Measurements from ENCODE around the gene CFAP46.
"Not testable (repeated sequence)": the region's sequence is repeated elsewhere in the genome, so short reads cannot be mapped to it uniquely, and the experiment has no call there.

Gene CFAP46

DNA sequence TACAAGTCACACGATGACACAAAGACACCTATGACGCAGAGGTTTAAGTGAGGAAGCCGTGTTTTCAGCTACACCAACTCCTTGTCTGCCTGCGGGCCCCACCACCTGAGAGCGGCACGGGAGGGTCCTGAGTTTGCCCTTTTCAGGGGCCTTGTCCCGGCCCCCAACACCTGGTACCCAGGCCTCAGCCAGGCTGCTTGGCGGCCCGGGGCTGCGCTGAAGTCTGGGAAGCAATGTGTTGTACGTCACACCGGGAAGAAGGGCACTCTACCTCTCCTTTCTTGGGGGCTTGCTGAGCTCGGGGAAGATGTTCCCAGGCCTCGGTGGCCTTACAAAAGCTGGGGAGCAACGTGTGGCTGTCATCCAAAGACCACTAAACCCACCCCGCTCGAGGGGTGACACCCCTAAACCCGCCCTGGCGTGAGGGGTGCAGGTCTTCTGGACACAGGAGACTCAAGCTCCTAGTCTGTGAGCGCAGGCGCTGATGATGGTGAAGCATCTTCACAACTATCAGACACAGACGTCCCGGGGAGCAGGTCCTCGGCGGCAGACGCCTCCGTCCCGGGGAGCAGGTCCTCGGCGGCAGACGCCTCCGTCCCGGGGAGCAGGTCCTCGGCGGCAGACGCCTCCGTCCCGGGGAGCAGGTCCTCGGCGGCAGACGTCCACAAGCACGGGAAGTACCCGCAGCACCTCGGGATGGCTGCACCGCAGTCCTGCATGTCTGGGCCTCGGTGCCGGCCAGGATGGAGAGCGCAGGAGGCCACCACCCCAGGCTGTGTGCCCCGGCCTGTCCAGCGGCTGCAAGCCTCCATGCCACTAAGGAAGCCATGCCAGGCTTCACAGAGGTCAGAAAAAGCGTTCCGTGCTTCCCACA is 15.4 kb downstream of the CFAP46 start:
- no peak for DNase-seq

GRCh38 chr10:132926070-132926469 is 16.3 kb downstream of the CFAP46 start:
- no peak for DNase-seq

- no peak for DNase-seq
Observed at GRCh38 chr10:132925614-132926013, 16.8 kb downstream of the CFAP46 start.

- no peak for DNase-seq
Observed at GRCh38 chr10:132925071-132925561, 17.3 kb downstream of the CFAP46 start.

DNA sequence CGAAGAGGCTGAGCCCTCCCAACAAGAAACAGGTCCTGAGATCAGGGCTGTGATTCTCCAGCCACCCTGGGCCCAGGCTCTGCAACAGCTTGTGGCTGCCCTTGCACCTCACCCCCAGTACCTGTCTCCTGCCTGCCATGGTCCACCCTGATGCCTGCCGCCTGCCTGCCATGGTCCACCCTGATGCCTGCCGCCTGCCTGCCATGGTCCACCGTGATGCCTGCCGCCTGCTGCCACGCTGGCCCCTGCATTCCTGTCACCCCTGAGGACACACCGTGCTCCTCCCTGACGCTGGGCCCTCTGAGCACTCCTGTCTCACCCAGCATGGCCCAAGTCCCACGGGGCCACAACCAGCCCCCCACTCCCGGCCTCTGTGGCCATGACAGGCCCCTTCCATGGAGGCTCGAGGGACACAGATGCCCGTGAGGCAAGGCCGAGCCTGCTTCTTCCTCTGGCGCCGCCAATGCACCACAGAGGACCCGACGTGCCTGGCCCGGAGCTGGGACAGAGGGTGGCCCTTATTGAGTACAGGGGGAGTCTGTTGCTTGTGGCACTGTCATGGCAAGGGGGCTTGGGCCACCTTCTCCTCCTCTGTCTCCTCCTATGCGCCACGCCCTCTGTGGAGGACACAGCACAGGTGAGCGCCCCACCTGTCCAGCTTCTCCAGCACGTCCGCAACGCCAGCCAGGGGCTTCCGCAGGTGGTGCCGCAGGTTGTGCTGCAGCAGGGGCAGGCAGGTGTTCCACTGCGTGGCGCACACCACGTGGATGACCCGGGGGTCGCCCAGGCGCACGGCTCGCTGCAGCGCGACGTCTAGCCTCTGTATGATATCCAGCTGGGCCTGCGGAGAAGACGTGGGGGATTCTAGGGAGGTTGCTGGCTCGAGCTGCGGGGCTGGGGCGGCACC is 18.1 kb downstream of the CFAP46 start:
- DNase-seq, result no peak

DNA sequence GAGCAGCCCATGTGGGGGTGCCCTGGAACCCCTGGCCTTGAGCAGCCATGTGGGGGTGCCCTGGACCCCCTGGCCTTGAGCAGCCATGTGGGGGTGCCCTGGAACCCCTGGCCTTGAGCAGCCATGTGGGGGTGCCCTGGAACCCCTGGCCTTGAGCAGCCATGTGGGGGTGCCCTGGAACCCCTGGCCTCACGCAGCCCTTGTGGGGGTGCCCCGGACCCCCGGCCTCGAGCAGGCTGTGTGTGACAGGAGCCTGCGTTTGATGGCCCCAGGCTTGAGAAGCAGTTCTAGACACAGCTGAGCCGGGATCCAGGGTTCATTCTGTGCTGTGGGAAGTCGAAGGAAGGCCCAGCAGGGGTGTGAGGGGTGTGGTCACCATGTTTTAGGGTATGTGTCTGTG is 19.0 kb downstream of the CFAP46 start:
- not testable (repeated sequence) for DNase-seq

DNA sequence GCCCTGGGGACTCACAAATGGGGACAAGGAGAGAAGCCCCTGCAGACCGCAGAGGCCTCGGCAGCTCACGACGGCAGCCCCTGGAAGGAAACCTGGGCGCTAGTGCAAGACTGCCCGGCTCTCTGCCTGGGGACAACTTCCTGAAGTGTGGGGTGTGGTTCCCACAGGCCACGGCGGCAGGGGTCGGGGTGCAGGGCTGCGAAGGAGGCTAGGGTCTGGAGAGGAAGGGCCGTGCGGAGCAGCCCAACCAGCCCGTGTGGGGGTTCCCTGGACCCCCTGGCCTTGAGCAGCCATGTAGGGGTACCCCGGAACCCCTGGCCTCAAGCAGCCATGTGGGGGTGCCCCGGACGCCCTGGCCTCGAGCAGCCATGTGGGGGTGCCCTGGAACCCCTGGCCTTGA is 19.5 kb downstream of the CFAP46 start:
- no peak for DNase-seq

GRCh38 chr10:132921818-132922807 is 20.3 kb downstream of the CFAP46 start:
- DNase-seq, result no peak

- DNase-seq, result no peak
Observed at GRCh38 chr10:132921086-132921485, 21.3 kb downstream of the CFAP46 start.

GRCh38 chr10:132920101-132920925 is 22.1 kb downstream of the CFAP46 start:
- DNase-seq, result no peak

- DNase-seq, result no peak
Observed at GRCh38 chr10:132919374-132920100, 22.8 kb downstream of the CFAP46 start.

- DNase-seq, result no peak
Observed at GRCh38 chr10:132918617-132919373, 23.6 kb downstream of the CFAP46 start.

DNA sequence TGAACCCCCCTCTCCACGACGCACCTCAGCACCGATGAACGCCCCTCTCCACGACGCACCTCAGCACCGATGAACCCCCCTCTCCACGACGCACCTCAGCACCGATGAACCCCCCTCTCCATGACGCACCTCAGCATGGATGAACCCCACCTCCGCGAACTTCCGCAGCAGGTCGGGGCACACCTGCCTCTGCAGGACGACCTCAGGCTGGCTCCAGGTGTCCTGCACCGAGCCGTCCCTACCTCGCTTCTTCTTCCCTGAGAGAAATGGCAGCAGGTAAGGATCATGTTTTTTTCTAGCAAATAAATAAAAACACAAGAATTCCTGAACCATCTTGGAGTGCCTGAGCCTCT is 24.1 kb downstream of the CFAP46 start:
- DNase-seq, result no peak

DNA sequence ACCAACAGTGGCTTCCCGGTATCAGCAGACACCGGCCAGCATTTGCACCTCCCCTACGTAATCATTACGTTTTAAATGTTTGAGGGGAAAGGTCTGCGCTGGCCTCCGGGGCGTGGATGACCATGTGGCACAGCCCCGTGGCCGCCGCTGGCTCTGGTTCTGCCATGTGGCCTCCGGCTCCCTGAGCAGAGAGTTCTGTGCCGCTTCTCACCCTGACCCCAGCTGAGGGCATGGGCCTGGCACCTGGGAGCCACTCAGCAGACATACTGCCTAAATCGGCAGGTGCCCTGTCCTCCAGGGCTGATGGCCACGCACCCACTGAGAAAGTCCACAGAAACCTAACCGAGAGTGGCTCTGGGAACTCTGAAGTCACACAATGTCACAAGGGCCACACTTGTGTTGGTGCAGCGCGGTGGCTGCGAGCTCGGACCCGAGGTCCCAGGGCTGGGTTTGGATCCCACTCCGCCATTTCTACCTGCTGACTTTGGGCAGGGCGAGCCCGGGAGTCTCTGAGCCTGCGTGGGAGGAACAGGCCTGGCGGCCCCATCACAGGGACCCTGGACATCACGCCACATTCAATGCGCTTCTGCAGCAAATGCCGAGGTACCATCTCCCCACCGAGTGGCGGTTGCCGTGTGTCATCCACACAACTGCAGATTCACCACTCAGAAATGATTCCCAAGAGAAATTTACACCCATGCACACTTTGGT is 25.3 kb downstream of the CFAP46 start:
- DNase-seq, result no peak

DNA sequence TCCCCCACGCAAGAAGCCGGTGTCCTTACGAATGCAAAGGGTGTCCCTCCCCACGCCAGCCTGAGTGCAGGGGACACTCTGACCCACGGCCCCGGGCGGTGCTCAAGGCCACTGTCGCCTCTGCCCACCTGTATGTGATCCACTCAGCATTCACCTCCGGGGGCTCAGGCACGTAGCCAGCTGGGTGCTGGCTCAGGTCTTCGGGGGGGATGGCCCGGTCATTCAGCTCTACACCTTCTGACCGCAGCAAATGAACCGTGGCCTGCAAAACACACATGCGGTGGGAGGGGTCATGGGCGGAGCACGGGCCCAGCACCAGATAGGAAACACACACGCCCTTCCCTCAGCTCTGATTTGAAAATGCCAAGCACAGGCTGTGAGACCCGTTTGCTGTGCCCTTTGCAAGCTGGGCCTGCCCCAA is 25.9 kb downstream of the CFAP46 start:
- no peak for DNase-seq

GRCh38 chr10:132915411-132915810 is 27.0 kb downstream of the CFAP46 start:
- peak in 1 of 2 donors; percentile 43 for DNase-seq

- no peak for DNase-seq
Observed at GRCh38 chr10:132914732-132915131, 27.6 kb downstream of the CFAP46 start.

- no peak for DNase-seq
Observed at GRCh38 chr10:132913559-132914115, 28.7 kb downstream of the CFAP46 start.

Measured in CD4-positive, alpha-beta T cell treated with Interferon alpha-2 for 1 hour (primary cell).